AG10803 (cell line): ENCODE results near the gene ARID1A.
"Not testable (repeated sequence)": the region's sequence is repeated elsewhere in the genome, so short reads cannot be mapped to it uniquely, and the experiment has no call there.

ENCODE experiments used
- DNase-seq: peaks from one replicate; pipeline ENCODE4 v3.0.0; 2010; ENCODE audit warnings: low read depth
- H3K4me3 ChIP-seq: 2 replicates; pipeline ENCODE4 v1.5.1; 2011; ENCODE audit warnings: mild to moderate bottlenecking, low read length, control low read depth
- TF ChIP-seq, protein P1 (sequence below): conservative IDR thresholded peaks from 2 replicates; pipeline ENCODE4 v1.5.1; 2011; ENCODE audit warnings: mild to moderate bottlenecking, low read length, control low read depth, inconsistent platforms

The ARID1A gene

DNA sequence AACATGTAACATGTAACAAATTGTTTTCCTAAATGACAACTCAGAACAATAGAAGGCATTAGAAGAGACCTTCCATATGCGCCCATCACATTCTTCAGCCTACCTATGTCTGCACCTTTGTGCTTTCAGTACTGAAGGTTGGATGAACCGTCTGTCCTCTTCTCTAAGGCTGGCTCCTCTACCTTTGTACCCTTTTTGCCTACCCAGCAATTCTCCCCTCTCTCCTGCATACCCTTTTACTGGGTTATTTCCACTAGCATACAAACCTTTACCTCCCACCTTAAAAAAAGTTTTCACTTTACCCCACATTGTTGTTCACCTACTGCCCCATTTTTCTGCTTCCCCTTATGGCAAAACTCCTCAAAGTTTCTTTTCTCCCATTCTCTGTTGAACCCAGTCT lies 97.1 kb downstream of the ARID1A start:
- TF ChIP-seq, protein P1, sequence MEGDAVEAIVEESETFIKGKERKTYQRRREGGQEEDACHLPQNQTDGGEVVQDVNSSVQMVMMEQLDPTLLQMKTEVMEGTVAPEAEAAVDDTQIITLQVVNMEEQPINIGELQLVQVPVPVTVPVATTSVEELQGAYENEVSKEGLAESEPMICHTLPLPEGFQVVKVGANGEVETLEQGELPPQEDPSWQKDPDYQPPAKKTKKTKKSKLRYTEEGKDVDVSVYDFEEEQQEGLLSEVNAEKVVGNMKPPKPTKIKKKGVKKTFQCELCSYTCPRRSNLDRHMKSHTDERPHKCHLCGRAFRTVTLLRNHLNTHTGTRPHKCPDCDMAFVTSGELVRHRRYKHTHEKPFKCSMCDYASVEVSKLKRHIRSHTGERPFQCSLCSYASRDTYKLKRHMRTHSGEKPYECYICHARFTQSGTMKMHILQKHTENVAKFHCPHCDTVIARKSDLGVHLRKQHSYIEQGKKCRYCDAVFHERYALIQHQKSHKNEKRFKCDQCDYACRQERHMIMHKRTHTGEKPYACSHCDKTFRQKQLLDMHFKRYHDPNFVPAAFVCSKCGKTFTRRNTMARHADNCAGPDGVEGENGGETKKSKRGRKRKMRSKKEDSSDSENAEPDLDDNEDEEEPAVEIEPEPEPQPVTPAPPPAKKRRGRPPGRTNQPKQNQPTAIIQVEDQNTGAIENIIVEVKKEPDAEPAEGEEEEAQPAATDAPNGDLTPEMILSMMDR, result no peak
- no peak overlapping the region for H3K4me3 ChIP-seq
- DNase-seq, result no peak

- TF ChIP-seq, protein P1, result no peak
- DNase-seq, result no peak
- no peak overlapping the region for H3K4me3 ChIP-seq
These were observed 98.6 kb downstream of the ARID1A start for GRCh38 chr1:26794391-26794790.

DNA sequence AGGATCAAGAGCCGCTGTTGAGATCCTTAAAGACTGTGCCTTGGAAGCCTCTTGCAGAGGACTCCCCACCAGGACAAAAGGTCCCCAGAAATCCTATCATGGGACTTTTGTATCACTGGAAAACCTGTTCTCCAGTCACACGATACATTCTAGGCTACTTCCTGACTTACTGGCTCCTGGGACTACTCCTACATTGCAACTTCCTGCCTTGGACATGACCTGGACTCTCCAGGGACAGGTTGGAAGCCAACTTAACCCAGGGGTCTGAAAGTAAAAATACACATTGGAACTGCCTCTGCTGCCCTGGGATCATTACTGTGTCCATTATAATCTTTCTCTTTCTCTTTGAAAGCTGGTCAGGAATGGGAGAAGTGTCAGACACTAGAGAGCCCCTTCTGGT lies 101.8 kb downstream of the ARID1A start:
- no peak overlapping the region for H3K4me3 ChIP-seq
- TF ChIP-seq, protein P1, result no peak
- DNase-seq, result no peak

DNA sequence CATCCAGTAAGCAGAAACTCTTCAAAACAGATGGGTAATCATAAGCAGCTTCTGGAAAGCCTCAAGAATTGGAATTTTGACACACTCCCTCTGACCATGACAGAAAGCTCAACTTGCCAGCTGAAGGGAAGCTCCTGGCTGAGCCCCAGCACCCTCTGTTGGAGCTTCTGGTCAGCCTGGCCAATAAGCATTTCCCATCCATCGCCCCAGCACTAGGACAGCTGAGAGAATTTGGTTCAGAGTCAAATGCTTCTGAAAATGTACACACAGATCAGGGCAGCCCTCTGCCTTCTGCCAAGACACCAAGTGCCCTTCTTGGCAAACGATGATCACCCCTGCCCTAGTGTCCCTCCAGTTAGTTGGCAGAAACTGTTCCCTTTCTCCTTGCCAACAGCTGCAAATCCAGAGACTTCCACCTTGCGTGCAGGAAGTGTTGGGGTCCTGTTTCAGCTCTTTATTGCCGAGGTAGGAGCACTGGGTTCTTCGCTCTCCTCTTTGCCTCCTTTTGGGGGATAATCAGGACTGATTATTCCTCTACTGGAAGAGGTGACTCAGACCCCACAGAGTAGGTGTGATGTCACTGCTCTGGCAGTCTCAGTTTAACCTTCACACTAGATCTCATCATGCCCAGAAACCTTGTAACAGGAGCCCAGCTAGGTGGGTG lies 103.8 kb downstream of the ARID1A start:
- TF ChIP-seq, protein P1, result no peak
- DNase-seq, result peak; percentile 93
- H3K4me3 ChIP-seq, result peak overlapping the region; percentile 38

GRCh38 chr1:26803932-26804331 lies 108.1 kb downstream of the ARID1A start:
- not testable (repeated sequence) for DNase-seq, H3K4me3 ChIP-seq

DNA sequence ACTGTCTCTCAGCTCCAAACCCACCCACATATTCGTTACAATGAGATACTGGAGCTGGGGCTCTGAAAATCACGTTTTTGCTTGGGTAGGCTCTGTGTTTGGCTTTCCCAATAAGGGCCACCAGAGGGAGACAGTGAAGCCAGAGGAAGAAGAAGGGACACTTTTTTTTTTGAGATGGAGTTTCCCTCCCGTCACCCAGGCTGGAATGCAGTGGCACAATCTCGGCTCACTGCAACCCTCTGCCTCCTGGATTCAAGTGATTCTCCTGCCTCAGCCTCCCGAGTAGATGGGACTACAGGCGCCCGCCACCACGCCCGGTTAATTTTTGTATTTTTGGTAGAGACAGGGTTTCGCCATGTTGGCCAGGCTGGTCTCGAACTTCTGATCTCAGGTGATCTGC lies 114.3 kb downstream of the ARID1A start:
- H3K4me3 ChIP-seq, result not testable (repeated sequence)
- peak; percentile 62 for DNase-seq
- TF ChIP-seq, protein P1, result peak; percentile 84

GRCh38 chr1:26811057-26811456 lies 115.2 kb downstream of the ARID1A start:
- TF ChIP-seq, protein P1, result no peak
- no peak overlapping the region for H3K4me3 ChIP-seq
- DNase-seq, result no peak
